ENCODE data around the gene LPAR1. TPM values are rescaled to one million over a fixed set of nuclear protein-coding genes. Genes with fewer than 3 reads are reported as not detected.
A peak's percentile ranks its signal among the peaks of the same experiment; 100 is the strongest.

The LPAR1 gene, protein sequence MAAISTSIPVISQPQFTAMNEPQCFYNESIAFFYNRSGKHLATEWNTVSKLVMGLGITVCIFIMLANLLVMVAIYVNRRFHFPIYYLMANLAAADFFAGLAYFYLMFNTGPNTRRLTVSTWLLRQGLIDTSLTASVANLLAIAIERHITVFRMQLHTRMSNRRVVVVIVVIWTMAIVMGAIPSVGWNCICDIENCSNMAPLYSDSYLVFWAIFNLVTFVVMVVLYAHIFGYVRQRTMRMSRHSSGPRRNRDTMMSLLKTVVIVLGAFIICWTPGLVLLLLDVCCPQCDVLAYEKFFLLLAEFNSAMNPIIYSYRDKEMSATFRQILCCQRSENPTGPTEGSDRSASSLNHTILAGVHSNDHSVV
- 13.9 and 14.8 TPM in 2 replicates for total RNA-seq (2014; rRNA removed; shearing (Covaris generic))

DNA sequence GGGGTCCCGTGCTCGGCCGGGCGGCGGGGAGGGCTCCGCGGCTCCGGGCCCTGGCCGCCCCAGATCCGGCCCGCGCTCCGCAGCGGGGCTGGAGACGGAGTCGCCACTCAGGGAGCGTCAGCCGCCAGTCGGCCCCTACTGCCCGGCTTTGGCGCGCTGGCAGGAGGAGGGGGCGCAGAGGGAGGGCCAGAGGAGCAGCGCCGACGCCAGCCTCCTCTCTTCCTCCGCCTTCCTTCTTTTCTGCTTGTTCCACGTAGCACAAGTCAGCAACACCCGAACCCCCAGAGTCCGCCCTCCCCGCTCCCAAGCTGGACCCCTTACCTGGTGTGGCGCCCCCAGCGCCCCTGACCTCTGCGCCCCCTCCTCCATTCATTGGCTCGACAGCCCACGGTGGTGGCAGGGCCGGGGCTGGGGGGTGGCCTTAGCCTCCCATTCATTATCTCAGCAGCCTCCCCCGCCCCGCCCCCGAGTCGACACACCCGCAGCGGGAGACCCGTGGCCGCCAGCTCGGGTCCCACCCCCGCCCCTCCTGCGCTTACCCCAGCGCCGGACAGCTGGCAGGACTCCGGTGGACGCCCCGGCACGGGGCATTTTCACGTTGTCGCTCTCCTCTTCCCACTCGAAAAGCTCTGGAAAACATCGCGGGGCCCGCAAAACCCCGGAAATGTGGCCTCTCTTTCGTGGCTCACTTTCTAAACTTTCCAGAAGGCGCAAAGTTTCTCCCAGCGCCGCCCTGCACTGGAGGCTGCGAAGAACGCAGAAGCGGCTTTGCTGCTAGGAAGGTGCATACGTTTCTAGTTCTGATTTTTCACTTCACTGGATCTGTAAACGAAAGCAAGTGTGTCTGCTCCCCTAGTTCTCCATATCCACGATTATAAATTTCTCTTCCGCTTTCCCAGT is at the start of gene LPAR1:
Gene LPAR1 (minus strand): TSS at position 140 of the 900 bp plus-strand sequence. CDS start 66,353 bp downstream, outside the sequence.
- Histone ChIP-seq H3K4me3 (peak within 1 kb of the TSS; percentile 85), H3K36me3 (no peaks in the 10 kb centered on the region), H3K27ac (peak within 1 kb of the TSS; percentile 30; the same call in 1 of the 2 replicates), H3K27me3 (no peaks in the 10 kb centered on the region), H3K9me3 (replicated peaks) (no peaks in the 10 kb centered on the region), H3K4me1 (peaks cover 13% of the 10 kb centered on the region)
- DNase-seq, result peak; percentile 72 to 73

DNA sequence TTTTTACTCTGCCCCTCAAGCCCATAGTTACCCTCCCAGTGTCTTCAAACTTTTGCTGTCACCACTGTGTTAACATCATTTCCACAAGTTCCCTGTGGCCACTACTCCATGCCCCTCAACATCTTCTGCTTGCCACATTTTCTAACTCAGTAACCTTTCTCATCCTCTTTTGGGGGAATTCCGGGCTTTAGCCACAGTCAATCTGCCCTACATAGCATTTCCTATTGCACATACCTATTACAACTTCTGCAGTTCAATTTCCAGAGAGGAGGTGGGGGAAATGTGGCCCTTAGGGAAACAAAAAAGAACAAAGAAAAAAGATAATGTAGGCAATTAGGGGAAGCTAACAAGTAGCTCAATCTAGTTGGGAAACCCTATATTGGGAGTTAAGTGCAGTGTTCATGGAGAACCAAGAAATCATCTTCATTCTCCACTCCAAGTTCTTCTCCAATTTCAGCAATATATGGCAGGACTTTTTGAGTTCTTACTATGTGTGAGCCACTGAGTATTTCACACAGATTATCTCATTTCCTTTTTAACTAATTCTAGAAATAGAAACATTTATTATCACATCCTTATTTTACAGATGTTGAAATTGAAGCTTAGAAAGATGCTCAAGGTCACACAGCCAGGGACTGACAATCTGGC is 40.2 kb upstream of the LPAR1 start:
- peaks cover 6% of the 10 kb centered on the region; the same call in 1 of the 2 replicates for H3K9me3 ChIP-seq (replicated peaks)
- H3K36me3 ChIP-seq, result no peaks in the 10 kb centered on the region
- DNase-seq, result no peak
- H3K27ac ChIP-seq, result no peak overlapping the region
- no peak overlapping the region for H3K4me3 ChIP-seq
- H3K27me3 ChIP-seq, result no peaks in the 10 kb centered on the region
- H3K4me1 ChIP-seq, result no peaks in the 10 kb centered on the region

- DNase-seq, result no peak
- H3K4me3 ChIP-seq, result no peak overlapping the region
- no peaks in the 10 kb centered on the region for H3K36me3 ChIP-seq
Observed at GRCh38 chr9:111076519-111076918, 38.2 kb upstream of the LPAR1 start.

DNA sequence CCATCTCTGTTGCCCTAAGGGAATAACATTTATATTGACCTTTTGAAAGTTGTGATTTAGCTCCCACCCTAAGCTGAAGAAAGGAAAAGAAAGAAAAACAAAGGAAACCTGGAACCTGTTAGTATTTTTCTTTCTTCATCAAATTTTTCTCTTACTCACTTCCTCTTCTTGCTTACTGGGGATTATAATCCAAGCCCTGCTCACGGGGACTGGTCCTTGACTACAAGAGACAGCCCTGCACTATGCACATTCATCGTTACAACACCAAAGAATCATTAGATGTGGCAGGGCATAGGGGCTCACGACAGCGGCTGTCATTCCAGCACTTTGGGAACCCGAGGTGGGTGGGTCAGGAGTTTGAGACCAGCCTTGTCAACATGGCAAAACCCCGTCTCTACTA is 37.8 kb upstream of the LPAR1 start:
- Histone ChIP-seq H3K9me3 (replicated peaks) (peaks cover 4% of the 10 kb centered on the region; the same call in 1 of the 2 replicates), H3K4me1 (no peaks in the 10 kb centered on the region), H3K36me3 (no peaks in the 10 kb centered on the region), H3K27me3 (no peaks in the 10 kb centered on the region), H3K27ac (no peak overlapping the region), H3K4me3 (no peak overlapping the region)
- no peak for DNase-seq

More at GRCh38 chr9:111076519-111076918, 38.2 kb upstream of the LPAR1 start:
- Histone ChIP-seq H3K4me1 (no peaks in the 10 kb centered on the region), H3K9me3 (replicated peaks) (peaks cover 4% of the 10 kb centered on the region; the same call in 1 of the 2 replicates), H3K27ac (no peak overlapping the region), H3K27me3 (no peaks in the 10 kb centered on the region)

- DNase-seq, result no peak
- Histone ChIP-seq H3K4me3 (no peak overlapping the region), H3K36me3 (no peaks in the 10 kb centered on the region), H3K27ac (no peak overlapping the region), H3K4me1 (no peaks in the 10 kb centered on the region), H3K27me3 (no peaks in the 10 kb centered on the region), H3K9me3 (replicated peaks) (peaks cover 4% of the 10 kb centered on the region; the same call in 1 of the 2 replicates)
Observed at GRCh38 chr9:111074395-111074794, 36.1 kb upstream of the LPAR1 start.

DNA sequence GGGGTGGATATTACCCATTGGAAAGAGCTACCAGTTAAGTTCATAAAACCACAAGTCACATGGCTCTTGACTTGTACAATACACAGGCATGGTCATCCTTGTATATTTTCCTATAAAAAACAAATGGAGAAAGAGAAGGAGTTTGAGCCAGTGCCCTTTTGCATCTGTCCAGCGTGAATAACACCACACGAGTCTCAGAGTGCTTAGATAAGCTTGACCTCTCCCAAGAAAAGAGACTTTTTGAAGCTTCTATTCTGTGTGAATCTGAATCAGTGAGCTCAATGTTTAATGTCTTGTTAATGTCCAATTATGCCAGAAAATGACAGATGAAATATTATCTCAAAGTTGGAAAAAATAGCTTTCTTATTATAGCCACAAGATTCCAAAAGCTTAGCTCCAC is 30.9 kb upstream of the LPAR1 start:
- Histone ChIP-seq H3K4me1 (no peaks in the 10 kb centered on the region), H3K4me3 (no peak overlapping the region), H3K9me3 (replicated peaks) (0 out of 2 replicates have a peak, but pooled peaks cover 3% of the 10 kb centered on the region), H3K27me3 (no peaks in the 10 kb centered on the region), H3K27ac (no peak overlapping the region), H3K36me3 (no peaks in the 10 kb centered on the region)
- DNase-seq, result no peak

GRCh38 chr9:111068771-111069170 is 30.5 kb upstream of the LPAR1 start:
- no peaks in the 10 kb centered on the region for H3K27me3 ChIP-seq
- 0 out of 2 replicates have a peak, but pooled peaks cover 3% of the 10 kb centered on the region for H3K9me3 ChIP-seq (replicated peaks)
- no peaks in the 10 kb centered on the region for H3K4me1 ChIP-seq
- H3K36me3 ChIP-seq, result no peaks in the 10 kb centered on the region
- no peak overlapping the region for H3K4me3 ChIP-seq
- no peak overlapping the region for H3K27ac ChIP-seq
- no peak for DNase-seq

DNA sequence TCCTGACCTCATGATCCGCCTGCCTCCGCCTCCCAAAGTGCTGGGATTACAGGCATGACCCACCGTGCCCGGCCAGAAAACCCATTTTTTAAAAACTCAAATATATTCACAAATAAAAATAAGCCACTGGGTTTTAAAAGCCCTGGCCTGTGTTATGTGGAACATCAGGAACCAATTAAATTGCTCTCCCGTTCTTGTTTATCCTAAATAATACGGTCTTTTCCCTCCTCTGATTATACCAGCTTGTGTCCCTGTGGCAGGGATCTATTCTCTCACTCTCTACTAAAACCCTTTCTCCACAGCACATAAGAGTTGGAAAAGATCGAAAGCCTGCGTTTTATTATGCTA is 30.1 kb upstream of the LPAR1 start:
- no peak for DNase-seq
- Histone ChIP-seq H3K36me3 (no peaks in the 10 kb centered on the region), H3K9me3 (replicated peaks) (0 out of 2 replicates have a peak, but pooled peaks cover 3% of the 10 kb centered on the region), H3K4me3 (no peak overlapping the region), H3K4me1 (no peaks in the 10 kb centered on the region), H3K27me3 (no peaks in the 10 kb centered on the region), H3K27ac (no peak overlapping the region)

- no peak for DNase-seq
- no peak overlapping the region for H3K27ac ChIP-seq
- no peaks in the 10 kb centered on the region for H3K27me3 ChIP-seq
- no peak overlapping the region for H3K4me3 ChIP-seq
- H3K4me1 ChIP-seq, result no peaks in the 10 kb centered on the region
- no peaks in the 10 kb centered on the region for H3K36me3 ChIP-seq
- H3K9me3 ChIP-seq (replicated peaks), result 0 out of 2 replicates have a peak, but pooled peaks cover 3% of the 10 kb centered on the region
Observed at GRCh38 chr9:111066468-111066867, 28.2 kb upstream of the LPAR1 start.

DNA sequence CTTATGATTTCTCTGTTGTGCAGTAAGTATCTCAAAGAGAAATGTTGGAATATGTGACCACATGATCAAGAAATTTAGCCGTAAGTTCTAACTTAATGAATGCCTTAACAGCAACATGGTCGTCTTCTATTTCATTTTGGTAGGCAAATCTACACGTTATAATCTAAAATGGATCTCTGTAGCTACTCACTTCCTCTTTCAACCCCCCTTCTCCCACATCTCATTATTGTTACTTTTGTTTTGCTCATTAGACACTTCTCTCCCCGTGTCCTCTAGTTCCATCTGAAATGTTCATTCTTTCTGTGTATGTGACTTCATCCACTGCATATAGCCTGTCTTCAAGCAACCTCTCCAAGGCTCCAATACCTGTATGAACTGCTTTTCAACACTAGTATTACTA is 27.1 kb upstream of the LPAR1 start:
- no peak for DNase-seq
- no peaks in the 10 kb centered on the region for H3K4me1 ChIP-seq
- H3K4me3 ChIP-seq, result no peak overlapping the region
- H3K27me3 ChIP-seq, result no peaks in the 10 kb centered on the region
- H3K27ac ChIP-seq, result no peak overlapping the region
- no peaks in the 10 kb centered on the region for H3K36me3 ChIP-seq
- 0 out of 2 replicates have a peak, but pooled peaks cover 3% of the 10 kb centered on the region for H3K9me3 ChIP-seq (replicated peaks)

DNA sequence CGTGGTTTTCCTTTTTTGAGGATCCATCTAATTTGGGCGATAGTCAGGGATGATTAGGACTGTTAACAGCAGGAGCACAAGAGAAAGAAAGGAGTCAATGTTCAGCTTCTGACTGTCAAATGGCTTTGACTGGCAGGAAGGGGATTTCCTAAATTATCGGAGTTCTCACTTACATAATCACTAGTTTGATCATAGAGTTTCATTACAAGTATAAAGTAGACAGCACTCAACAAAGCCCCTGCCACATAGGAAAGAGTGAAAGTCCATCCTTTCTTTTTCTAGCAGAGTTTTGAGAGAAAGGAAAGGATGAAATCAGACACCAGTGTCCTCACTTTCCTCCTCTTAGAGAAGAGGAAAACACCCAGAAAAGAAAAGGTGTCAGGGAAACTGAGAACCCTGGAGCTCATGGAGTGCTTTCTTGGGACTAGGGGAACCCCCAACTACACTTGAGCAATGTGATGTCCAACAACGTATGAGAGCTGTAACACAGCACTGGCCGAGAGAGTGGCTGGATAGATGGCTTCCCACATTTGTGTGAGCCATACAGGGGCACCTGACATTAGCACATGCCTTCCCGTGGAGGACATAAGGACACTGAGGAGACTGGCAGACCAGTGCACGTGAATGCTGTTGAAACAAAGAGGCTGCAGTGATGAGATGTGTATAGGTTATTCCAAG is 26.0 kb upstream of the LPAR1 start:
- H3K27me3 ChIP-seq, result no peaks in the 10 kb centered on the region
- no peak overlapping the region for H3K27ac ChIP-seq
- 0 out of 2 replicates have a peak, but pooled peaks cover 3% of the 10 kb centered on the region for H3K9me3 ChIP-seq (replicated peaks)
- no peaks in the 10 kb centered on the region for H3K4me1 ChIP-seq
- no peak overlapping the region for H3K4me3 ChIP-seq
- no peak for DNase-seq
- H3K36me3 ChIP-seq, result no peaks in the 10 kb centered on the region

DNA sequence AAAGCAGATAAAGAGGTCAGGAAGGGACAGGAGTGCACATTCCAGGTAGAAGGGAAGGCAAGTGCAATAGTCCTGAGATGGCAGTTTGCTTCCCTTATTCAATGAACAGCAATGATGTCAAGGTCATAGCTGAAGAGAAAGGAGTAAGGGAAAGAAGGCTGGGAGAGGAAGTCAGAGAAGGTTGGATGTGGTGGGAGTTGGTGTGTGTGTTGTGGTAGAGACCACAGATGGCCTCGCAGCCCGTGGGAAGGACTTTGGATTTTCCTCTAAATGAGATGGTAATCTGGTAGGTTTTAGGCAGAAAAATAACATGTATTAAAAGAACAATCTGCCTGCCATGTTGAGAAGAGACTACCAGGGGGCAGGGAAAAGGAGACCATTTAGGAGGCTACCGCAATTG is 25.1 kb upstream of the LPAR1 start:
- 0 out of 2 replicates have a peak, but pooled peaks cover 3% of the 10 kb centered on the region for H3K9me3 ChIP-seq (replicated peaks)
- no peak overlapping the region for H3K4me3 ChIP-seq
- no peak for DNase-seq
- H3K27me3 ChIP-seq, result no peaks in the 10 kb centered on the region
- no peaks in the 10 kb centered on the region for H3K4me1 ChIP-seq
- H3K36me3 ChIP-seq, result no peaks in the 10 kb centered on the region
- H3K27ac ChIP-seq, result no peak overlapping the region

DNA sequence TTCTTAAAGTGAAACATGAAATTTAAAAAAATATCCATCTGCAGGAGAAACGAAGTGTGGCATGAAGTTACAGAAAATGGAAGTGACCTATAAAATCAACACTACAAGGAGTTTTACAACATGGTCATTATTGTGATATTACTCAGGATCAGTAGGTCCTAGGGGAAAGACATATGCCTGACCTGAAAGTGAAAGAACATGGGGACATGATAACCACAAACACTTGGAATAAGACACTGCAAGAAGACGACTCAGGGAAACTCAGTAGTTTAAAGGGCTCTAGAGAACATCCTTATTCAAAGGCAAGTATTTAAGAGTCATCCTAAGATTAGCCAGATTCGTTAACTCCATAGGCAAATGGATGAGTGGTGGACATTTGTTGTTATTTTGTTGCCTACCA is 19.9 kb upstream of the LPAR1 start:
- no peak overlapping the region for H3K4me3 ChIP-seq
- H3K36me3 ChIP-seq, result no peaks in the 10 kb centered on the region
- H3K9me3 ChIP-seq (replicated peaks), result no peaks in the 10 kb centered on the region; the same call in 1 of the 2 replicates
- H3K27ac ChIP-seq, result no peak overlapping the region
- no peaks in the 10 kb centered on the region for H3K4me1 ChIP-seq
- H3K27me3 ChIP-seq, result no peaks in the 10 kb centered on the region
- no peak for DNase-seq

GRCh38 chr9:111056538-111056937 is 18.3 kb upstream of the LPAR1 start:
- no peak overlapping the region for H3K4me3 ChIP-seq
- H3K27me3 ChIP-seq, result no peaks in the 10 kb centered on the region
- no peaks in the 10 kb centered on the region for H3K36me3 ChIP-seq
- H3K4me1 ChIP-seq, result no peaks in the 10 kb centered on the region
- DNase-seq, result no peak
- H3K27ac ChIP-seq, result no peak overlapping the region
- H3K9me3 ChIP-seq (replicated peaks), result no peaks in the 10 kb centered on the region; the same call in 1 of the 2 replicates
